A549 (cell line): ENCODE measurements around the gene PPP1R14D. TPM values are rescaled to one million over a fixed set of nuclear protein-coding genes. Genes with fewer than 3 reads are reported as not detected.

Source experiments
- ATAC-seq, 2 experiments: fragments of 200-7000 bp in 1 of 2; fragments of >200 bp in 1 of 2; cut with Nextera tagmentation in 1 of 2; cut with Tn5 transposase in 1 of 2; 3 replicates each; pipeline versions ENCODE4 v1.8.0 to v1.9.1; 2018 to 2020; ENCODE audit warnings: mild to moderate bottlenecking in 1 of 2, moderate library complexity in 1 of 2
- CTCF ChIA-PET: fragments of 300-600 bp; sonication (Branson Sonifier 250); formaldehyde crosslinking; extraction: SDS; loops from one replicate; lab custom pipeline; 2021; ENCODE audit warnings: antibody characterized with exemption, inconsistent platforms; lab: Yijun Ruan, JAX
- POLR2A ChIA-PET: fragments of 350-600 bp; formaldehyde crosslinking; extraction: SDS; loops from one replicate; lab custom pipeline; 2021; ENCODE audit warnings: antibody characterized with exemption, inconsistent platforms; lab: Yijun Ruan, JAX
- DNase-seq, 2 experiments: peaks; one replicate each; pipeline versions ENCODE4 v3.0.0 to v3.0.0-alpha.2; 2011 to 2016; ENCODE audit warnings: low read depth in 1 of 2, low spot score in 1 of 2
- FAIRE-seq: peaks from 2 replicates; lab custom pipeline; 2011; peaks lifted over from hg19 to GRCh38; lab: Jason Lieb, UNC
- H3K27ac ChIP-seq, 2 experiments: fragments of >200 bp; sonication (Bioruptor Twin); formaldehyde crosslinking; 3 replicates each; pipeline ENCODE4 v1.5.1; 2016 to 2017
- H3K4me1 ChIP-seq: fragments of >200 bp; sonication (Bioruptor Twin); formaldehyde crosslinking; 3 replicates; pipeline ENCODE4 v1.6.1; 2016
- H3K4me2 ChIP-seq: fragments of >200 bp; sonication (Bioruptor Twin); formaldehyde crosslinking; 3 replicates; pipeline ENCODE4 v1.6.1; 2016
- H3K4me3 ChIP-seq: fragments of >200 bp; sonication (Bioruptor Twin); formaldehyde crosslinking; 3 replicates; pipeline ENCODE4 v1.5.1; 2016
- H3K9me3 ChIP-seq: fragments of >200 bp; sonication (Bioruptor Twin); formaldehyde crosslinking; 3 replicates; pipeline ENCODE4 v1.6.1; 2016
- BCL3 ChIP-seq: fragments of >200 bp; sonication (Bioruptor Twin); formaldehyde crosslinking; IDR thresholded peaks from 3 replicates; pipeline ENCODE4 v1.6.1; 2016
- CBX2 ChIP-seq: fragments of 200-600 bp; sonication (generic); IDR thresholded peaks from 2 replicates; pipeline ENCODE4 v1.6.1; 2016; ENCODE audit warnings: low read depth, mild to moderate bottlenecking, borderline replicate concordance
- CHD4 ChIP-seq: fragments of 200-600 bp; sonication (generic); IDR thresholded peaks from 2 replicates; pipeline ENCODE4 v1.6.1; 2016; ENCODE audit warnings: antibody characterized with exemption, mild to moderate bottlenecking, borderline replicate concordance
- CTCF ChIP-seq: fragments of >200 bp; sonication (Bioruptor Twin); formaldehyde crosslinking; IDR thresholded peaks from 3 replicates; pipeline ENCODE4 v1.5.1; 2016
- EHF ChIP-seq: fragments of 250-450 bp; sonication (Bioruptor Pico); IDR thresholded peaks from 2 replicates; pipeline ENCODE4 v1.5.0; 2020; ENCODE audit warnings: mild to moderate bottlenecking
- HOXB5 ChIP-seq: fragments of 250-450 bp; sonication (Bioruptor Pico); IDR thresholded peaks from 2 replicates; pipeline ENCODE4 v1.5.0; 2020; ENCODE audit warnings: mild to moderate bottlenecking, moderate library complexity
- MAFK ChIP-seq: fragments of 450-650 bp; IDR thresholded peaks from 2 replicates; pipeline ENCODE4 v1.6.1; 2014; ENCODE audit not compliant: partially characterized antibody
- MAZ ChIP-seq: fragments of 150-350 bp; IDR thresholded peaks from 2 replicates; pipeline ENCODE4 v1.6.1; 2014; ENCODE audit warnings: antibody characterized with exemption, low read depth, low read length, borderline replicate concordance
- NR3C1 ChIP-seq: fragments of >200 bp; sonication (Bioruptor Twin); formaldehyde crosslinking; IDR thresholded peaks from 3 replicates; pipeline ENCODE4 v1.6.1; 2017
- POLR2A ChIP-seq: IDR thresholded peaks from 2 replicates; pipeline ENCODE4 v1.6.1; 2012; ENCODE audit warnings: mild to moderate bottlenecking, low read length
- REST ChIP-seq: fragments of 200-600 bp; sonication (generic); IDR thresholded peaks from 2 replicates; pipeline ENCODE4 v1.6.1; 2016; ENCODE audit warnings: antibody characterized with exemption, mild to moderate bottlenecking, moderate library complexity
- SREBF2 ChIP-seq: fragments of 450-650 bp; IDR thresholded peaks from 2 replicates; pipeline ENCODE4 v1.6.1; 2014; ENCODE audit warnings: mild to moderate bottlenecking, moderate library complexity
- ZFP36 ChIP-seq: fragments of 450-650 bp; IDR thresholded peaks from 2 replicates; pipeline ENCODE4 v1.6.1; 2014; ENCODE audit warnings: borderline replicate concordance; ENCODE audit not compliant: partially characterized antibody
- ZNF302 ChIP-seq: fragments of 250-450 bp; sonication (Bioruptor Pico); IDR thresholded peaks from 2 replicates; pipeline ENCODE4 v1.9.0; 2021; ENCODE audit warnings: inconsistent platforms, mild to moderate bottlenecking, moderate library complexity
- WGBS: methylation state at CpG from one replicate; pipeline ENCODE4 v1.1.6; 2017; ENCODE audit errors: missing lambda C conversion rate; 5-methylcytosine and 5-hydroxymethylcytosine counted together
- polyA plus RNA-seq, 4 experiments: library from polyadenylated mRNA; depleted of rRNA in 3 of 4; stranded (reverse); fragments of >200 nt; fragmentation: RNase III in 1 of 4; extraction: RNeasy Plus Mini Kit Qiagen cat#74134 plus additional on column Dnase treatment in 1 of 4; gene quantifications; 2 replicates in 3 of 4; 3 replicates in 1 of 4; pipeline ENCODE4 v1.2.3, GENCODE V29; 2011 to 2017
- TF ChIP-seq, protein P1 (sequence below): fragments of 250-450 bp; sonication (Bioruptor Pico); IDR thresholded peaks from 2 replicates; pipeline ENCODE4 v1.5.0; 2021; ENCODE audit warnings: mild to moderate bottlenecking, moderate library complexity, borderline replicate concordance
- TF ChIP-seq, protein P2 (sequence below): IDR thresholded peaks from 2 replicates; pipeline ENCODE4 v1.6.1; 2012; ENCODE audit warnings: low read depth, borderline replicate concordance

Gene PPP1R14D
- polyA plus RNA-seq, 2 of the 4 experiments (the other 2 are of a cell fraction), result 0.21 to 1.1 TPM

GRCh38 chr15:40829115-40829514 lies 607 bp upstream of the PPP1R14D start:
- ChIA-PET CTCF (interaction anchor here (0.8 to 1.9 kb wide), 6 partner anchors 28 to 150 kb away, joined by 3 to 6 read pairs (median 4); partner anchors contain the start of genes RHOV and VPS18), POLR2A (no interaction called here)
- DNase-seq, result no peak

DNA sequence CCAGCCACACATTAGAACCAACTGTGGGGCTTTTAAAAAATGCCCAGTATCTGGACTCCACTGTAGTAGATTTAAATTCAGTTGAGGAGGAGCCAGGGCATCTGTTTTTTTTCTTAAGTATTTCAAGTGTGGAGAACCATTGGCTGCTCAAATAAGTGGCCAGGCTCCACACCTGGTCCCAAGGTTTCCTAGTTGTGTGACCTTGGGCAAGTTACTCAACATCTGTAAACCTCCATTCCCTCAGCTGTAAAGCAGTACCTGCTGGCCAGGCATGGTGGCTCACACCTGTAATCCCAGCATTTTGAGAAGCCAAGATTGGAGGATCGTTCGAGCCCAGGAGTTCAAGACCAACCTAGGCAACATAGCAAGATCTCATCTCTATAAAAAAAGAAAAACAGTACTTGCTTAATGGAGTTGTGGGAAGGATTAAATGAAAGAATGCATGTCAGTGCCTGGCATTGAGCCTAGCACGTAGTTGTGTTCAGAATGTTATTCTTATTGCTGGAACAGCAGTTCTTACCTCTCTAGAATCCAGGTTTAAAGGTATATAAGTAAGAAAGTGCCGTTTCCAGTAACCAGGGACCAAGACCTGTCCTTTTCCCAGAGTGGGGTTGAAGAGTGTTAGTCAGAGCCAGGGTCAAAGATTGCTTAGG lies 2.0 kb downstream of the PPP1R14D start:
- WGBS, result 87% methylated on average over 4 of the region's 4 CpGs
- DNase-seq (no peak), ATAC-seq (no peak), FAIRE-seq (no peak)
- CTCF ChIA-PET, result interaction anchor here (0.6 to 2.6 kb wide), 3 partner anchors 14 to 389 kb away, joined by 3 to 11 read pairs (median 3); no protein-coding TSS in a partner anchor
- Histone ChIP-seq H3K4me2 (no peak overlapping the region), H3K9me3 (no peaks in the 10 kb centered on the region), H3K27ac (peak overlapping the region in 1 of 2 experiments; percentile 66; a peak in 3 of 6 replicates), H3K4me3 (no peak overlapping the region), H3K4me1 (peaks cover 39% of the 10 kb centered on the region)
- POLR2A ChIA-PET, result no interaction called here
- no peak for TF ChIP-seq EHF (CRISPR knock-in tag)
- TF ChIP-seq ZFP36, result no peak
- no peak for TF ChIP-seq BCL3
- TF ChIP-seq, protein P1, sequence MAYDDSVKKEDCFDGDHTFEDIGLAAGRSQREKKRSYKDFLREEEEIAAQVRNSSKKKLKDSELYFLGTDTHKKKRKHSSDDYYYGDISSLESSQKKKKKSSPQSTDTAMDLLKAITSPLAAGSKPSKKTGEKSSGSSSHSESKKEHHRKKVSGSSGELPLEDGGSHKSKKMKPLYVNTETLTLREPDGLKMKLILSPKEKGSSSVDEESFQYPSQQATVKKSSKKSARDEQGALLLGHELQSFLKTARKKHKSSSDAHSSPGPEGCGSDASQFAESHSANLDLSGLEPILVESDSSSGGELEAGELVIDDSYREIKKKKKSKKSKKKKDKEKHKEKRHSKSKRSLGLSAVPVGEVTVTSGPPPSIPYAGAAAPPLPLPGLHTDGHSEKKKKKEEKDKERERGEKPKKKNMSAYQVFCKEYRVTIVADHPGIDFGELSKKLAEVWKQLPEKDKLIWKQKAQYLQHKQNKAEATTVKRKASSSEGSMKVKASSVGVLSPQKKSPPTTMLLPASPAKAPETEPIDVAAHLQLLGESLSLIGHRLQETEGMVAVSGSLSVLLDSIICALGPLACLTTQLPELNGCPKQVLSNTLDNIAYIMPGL (CRISPR knock-in tag), result no peak
- TF ChIP-seq MAFK, result no peak
- no peak for TF ChIP-seq CTCF
- no peak for TF ChIP-seq POLR2A
- TF ChIP-seq ZNF302 (CRISPR knock-in tag), result no peak
- no peak for TF ChIP-seq MAZ
- TF ChIP-seq HOXB5 (CRISPR knock-in tag), result no peak
- no peak for TF ChIP-seq REST
- TF ChIP-seq, protein P2, sequence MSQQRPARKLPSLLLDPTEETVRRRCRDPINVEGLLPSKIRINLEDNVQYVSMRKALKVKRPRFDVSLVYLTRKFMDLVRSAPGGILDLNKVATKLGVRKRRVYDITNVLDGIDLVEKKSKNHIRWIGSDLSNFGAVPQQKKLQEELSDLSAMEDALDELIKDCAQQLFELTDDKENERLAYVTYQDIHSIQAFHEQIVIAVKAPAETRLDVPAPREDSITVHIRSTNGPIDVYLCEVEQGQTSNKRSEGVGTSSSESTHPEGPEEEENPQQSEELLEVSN, result no peak
- no peak for TF ChIP-seq SREBF2
- no peak for TF ChIP-seq CBX2
- no peak for TF ChIP-seq CHD4

More at GRCh38 chr15:40829115-40829514, 607 bp upstream of the PPP1R14D start:
- Histone ChIP-seq H3K27ac (peak overlapping the region in 1 of 2 experiments; percentile 56; a peak in 1 of 6 replicates), H3K4me2 (no peak overlapping the region), H3K9me3 (no peaks in the 10 kb centered on the region), H3K4me1 (peaks cover 31% of the 10 kb centered on the region), H3K4me3 (no peak overlapping the region)
- no peak for TF ChIP-seq NR3C1
- peak; percentile 39 for TF ChIP-seq MAFK
- 82% methylated on average over 3 of the region's 7 CpGs for WGBS
- FAIRE-seq (no peak), ATAC-seq (no peak)
